GM12873 (cell line): ENCODE results near the gene PAPOLA.

ENCODE experiments used
- TF ChIP-seq, protein P1 (sequence below): IDR thresholded peaks from 2 replicates; pipeline ENCODE4 v1.5.1; 2012; ENCODE audit warnings: low read depth, mild to moderate bottlenecking, moderate library complexity, low read length, control low read depth; ENCODE audit not compliant: insufficient read depth; ENCODE audit errors: missing control alignments

The PAPOLA gene

DNA sequence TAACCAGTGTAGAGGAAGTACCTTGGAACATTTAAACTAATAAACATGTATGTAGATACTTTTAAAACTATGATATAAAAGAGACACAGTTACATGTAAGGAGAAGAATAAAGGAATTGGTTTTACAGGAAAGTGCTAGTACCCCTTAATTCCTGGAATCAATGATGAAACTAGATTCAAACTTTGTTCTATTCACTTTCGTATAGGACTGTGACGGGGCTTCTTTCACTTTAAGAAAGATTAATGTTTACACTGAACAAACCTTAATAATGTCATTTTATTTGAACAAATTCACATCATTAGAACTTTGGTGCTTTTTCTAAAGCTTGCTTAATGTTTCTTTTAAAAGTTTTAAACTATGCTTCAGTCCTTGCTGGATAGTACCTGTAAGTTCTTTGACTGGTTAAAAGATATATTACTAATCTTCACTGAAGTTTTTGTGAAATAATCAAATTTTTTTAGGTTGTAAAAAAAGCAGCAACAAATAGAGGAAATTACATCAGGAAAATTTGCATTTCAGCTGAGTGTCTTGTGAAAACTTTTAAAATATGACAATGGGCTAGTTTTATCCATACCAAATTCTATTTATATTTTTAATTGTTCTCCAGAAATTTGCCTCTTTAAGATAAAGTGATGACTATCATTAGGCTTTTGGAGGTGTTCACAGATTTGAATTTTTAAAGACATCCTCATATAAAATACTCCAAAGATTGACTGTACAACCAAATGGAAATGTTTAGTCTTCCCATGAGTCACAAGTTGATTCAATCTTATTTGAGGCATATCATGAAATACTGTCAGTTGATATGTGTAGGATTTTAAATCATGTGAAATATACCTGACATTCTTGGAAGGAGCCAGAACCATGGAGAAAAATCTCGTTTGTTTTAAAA, 36.2 kb downstream of the PAPOLA start:
- TF ChIP-seq, protein P1, sequence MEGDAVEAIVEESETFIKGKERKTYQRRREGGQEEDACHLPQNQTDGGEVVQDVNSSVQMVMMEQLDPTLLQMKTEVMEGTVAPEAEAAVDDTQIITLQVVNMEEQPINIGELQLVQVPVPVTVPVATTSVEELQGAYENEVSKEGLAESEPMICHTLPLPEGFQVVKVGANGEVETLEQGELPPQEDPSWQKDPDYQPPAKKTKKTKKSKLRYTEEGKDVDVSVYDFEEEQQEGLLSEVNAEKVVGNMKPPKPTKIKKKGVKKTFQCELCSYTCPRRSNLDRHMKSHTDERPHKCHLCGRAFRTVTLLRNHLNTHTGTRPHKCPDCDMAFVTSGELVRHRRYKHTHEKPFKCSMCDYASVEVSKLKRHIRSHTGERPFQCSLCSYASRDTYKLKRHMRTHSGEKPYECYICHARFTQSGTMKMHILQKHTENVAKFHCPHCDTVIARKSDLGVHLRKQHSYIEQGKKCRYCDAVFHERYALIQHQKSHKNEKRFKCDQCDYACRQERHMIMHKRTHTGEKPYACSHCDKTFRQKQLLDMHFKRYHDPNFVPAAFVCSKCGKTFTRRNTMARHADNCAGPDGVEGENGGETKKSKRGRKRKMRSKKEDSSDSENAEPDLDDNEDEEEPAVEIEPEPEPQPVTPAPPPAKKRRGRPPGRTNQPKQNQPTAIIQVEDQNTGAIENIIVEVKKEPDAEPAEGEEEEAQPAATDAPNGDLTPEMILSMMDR = no peak

DNA sequence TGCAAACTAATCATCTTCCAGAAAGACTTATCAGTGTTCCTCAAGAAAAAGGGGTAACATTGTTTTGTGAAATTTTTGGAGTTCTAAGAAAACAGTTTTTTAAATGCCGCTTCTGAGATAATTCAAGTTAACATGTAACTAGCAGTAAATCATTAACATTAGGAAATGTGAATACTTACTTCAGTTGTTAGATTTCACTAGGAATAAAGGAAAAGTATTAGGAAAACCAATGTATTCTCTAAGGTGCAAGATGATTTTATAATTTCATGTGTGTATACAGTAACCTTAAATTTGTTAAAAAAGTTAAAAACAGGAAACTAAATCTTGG, 36.8 kb downstream of the PAPOLA start:
- TF ChIP-seq, protein P1 = no peak

DNA sequence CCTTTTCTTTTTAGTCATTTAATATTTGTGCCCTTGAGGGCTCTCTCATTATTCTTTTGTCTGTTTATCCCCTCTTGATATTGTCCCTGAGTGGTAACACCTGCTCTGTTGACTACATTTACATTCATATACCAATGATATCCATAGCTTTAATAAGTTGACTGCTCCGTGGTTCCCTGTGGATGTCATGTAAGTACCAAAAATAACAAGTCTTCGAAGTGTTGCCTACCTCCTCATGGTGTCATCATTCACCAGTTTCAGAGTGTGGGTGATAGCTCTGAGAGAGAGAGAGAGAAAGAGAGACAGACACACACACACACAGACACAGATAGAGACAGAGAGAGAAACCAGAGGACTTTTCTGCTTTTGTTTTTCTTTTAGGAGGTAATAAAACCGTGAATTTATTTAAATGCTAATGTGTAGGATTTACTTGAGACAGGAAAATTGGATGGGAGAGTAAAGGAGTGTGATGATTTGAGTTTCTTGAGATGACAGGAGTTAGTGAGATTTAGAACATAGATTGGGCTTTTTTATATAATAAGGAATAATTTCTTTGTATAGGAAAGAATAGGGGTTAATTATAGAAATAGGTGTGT, 52.2 kb downstream of the PAPOLA start:
- TF ChIP-seq, protein P1 = no peak

DNA sequence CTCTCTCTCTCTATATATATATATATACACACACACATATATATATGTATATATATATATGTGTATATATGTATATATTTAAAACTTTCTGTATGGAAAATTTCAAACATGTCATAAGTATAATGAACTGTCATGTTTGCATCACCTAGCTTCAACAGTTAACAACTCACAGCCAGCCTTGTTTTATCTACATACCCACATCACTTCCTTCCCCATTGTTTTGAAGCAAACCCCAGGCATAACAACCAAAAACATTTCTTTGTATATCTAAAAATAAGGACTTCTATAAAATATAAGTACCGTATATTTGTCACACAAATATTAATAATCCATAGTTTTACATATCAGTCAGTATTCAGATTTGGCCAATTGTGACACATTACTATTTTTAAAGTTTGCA, 57.4 kb downstream of the PAPOLA start:
- TF ChIP-seq, protein P1 = no peak

DNA sequence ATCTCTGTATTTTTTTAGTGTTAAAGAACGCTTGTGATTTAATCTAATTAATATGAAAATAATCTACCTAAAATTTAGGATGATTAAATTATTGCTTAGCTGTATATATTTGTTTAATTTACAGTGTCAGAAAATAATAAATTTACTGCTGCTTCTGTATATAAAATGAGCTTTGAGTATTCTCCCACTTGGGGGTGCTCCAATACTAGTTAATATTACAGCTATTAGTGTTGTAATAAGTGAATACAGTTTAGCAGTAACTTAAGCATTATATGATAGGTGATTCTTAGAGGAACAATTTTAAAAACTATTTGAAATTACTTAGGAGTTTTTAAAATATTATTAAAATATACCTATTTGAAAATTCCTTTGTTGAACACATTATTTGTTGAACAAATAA, 62.2 kb downstream of the PAPOLA start:
- TF ChIP-seq, protein P1 = no peak

DNA sequence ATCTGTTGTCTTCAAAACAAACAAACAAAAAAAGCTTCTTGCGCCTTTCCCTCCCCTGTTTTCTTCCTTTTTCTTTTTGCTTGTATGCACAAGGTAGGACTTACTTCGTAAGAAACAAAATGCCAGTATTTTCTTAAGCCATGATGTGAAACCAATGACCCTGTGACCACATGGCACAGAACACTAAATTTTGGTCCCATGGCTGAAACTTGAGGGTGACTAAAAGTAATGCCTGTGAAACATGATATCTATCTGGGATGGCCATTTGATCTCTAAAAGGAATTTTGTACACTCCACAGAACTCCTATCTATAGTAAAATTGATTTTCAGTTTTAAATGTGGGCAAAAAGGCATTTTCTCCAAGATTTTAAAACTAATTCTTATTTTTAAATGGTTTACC, 63.6 kb downstream of the PAPOLA start:
- TF ChIP-seq, protein P1 = no peak

DNA sequence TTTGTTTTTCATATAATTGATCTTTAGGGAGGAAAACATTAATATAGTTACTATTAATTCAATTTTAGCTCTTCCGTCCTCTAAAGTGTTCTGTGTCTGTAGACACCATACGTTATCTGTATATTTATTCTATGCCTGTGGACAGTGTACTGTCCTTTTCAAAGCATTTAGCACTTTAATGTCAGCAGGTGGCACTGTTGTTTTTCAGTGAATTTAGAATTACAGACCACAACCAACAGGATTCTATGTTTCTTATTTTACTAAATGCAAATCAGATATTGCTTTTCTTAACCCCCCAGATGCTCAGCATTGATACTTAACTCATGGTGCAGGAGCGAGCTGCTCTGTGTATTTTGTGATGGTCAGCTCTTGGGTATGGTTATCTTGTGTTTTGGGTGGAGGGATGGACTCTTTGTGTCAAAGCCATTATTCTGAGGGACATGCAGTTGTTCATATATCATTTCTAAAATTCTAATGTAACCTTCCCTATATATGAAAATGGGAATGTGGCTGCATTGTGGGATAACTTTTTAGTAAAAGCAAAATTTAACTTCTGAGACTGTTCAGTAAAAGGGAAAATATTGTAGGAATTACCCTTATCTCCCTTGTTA, 65.2 kb downstream of the PAPOLA start:
- TF ChIP-seq, protein P1 = peak; percentile 44
